DOHH2 (cell line): ENCODE measurements around the gene MMAB.

Experiments used
- CTCF ChIP-seq: fragments of 200-600 bp; sonication (generic); IDR thresholded peaks from one replicate; pipeline ENCODE4 v1.5.1; 2014; ENCODE audit warnings: antibody characterized with exemption, mild to moderate bottlenecking, low read depth, low read length; ENCODE audit not compliant: poor library complexity, severe bottlenecking
- EZH2phosphoT487 ChIP-seq: fragments of 200-600 bp; sonication (generic); IDR thresholded peaks from 2 replicates; pipeline ENCODE4 v1.6.1; 2017; ENCODE audit warnings: borderline replicate concordance, mild to moderate bottlenecking, antibody characterized with exemption, low read length, moderate library complexity, mixed read lengths

- TF ChIP-seq CTCF (no peak), EZH2phosphoT487 (no peak)
These were observed 27.2 kb upstream of the MMAB start for GRCh38 chr12:109600481-109600880.
